Right cardiac atrium (tissue), 5 donors: ENCODE measurements around the gene WNT9B. TPM values are rescaled to one million over a fixed set of nuclear protein-coding genes. Genes with fewer than 3 reads are reported as not detected.
"Not testable (repeated sequence)": the region's sequence is repeated elsewhere in the genome, so short reads cannot be mapped to it uniquely, and the experiment has no call there.

Source experiments
- ATAC-seq, 2 donors: fragments of 200-7000 bp; cut with Tn5 transposase; one replicate each; pipeline versions ENCODE4 v1.8.0 to v1.9.1; 2020; ENCODE audit warnings: moderate library complexity in 2 of 2, mild to moderate bottlenecking in 1 of 2
- DNase-seq, 3 donors: peaks; one replicate each; pipeline ENCODE4 v3.0.0-alpha.2; 2020
- H3K27ac ChIP-seq: one replicate; pipeline ENCODE4 v1.5.1; 2013; ENCODE audit warnings: mild to moderate bottlenecking, low read length, control low read depth, moderate library complexity
- H3K27me3 ChIP-seq: one replicate; pipeline ENCODE4 v1.6.1; 2013; ENCODE audit not compliant: control insufficient read depth, insufficient read depth
- H3K4me1 ChIP-seq: one replicate; pipeline ENCODE4 v1.6.1; 2013; ENCODE audit warnings: low read length; ENCODE audit not compliant: control insufficient read depth, insufficient read depth
- H3K4me3 ChIP-seq: one replicate; pipeline ENCODE4 v1.5.1; 2013; ENCODE audit warnings: low read length, control low read depth
- H3K9me3 ChIP-seq: one replicate; pipeline ENCODE4 v1.6.1; 2013; ENCODE audit warnings: low read length; ENCODE audit not compliant: control insufficient read depth
- WGBS: extraction: QIAGEN DNeasy Blood & Tissue Kit; methylation state at CpG from one replicate; pipeline ENCODE4 v1.1.7; 2013; 5-methylcytosine and 5-hydroxymethylcytosine counted together
- intact Hi-C, 4 donors: fragments of 100-400 bp; cut with DNase I; formaldehyde crosslinking; loops; one replicate each; pipeline versions ENCODE4 v1.11.0 to v1.14.0; 2022 to 2023
- polyA plus RNA-seq: library from polyadenylated mRNA; stranded (reverse); fragments of 200-250 nt; gene quantifications from one replicate; pipeline ENCODE4 v1.2.3, GENCODE V29; 2013
- total RNA-seq, 4 donors: library from RNA; stranded (reverse); fragmentation: NEBNext Ultra II Directional; extraction: Animal tissue kit (Norgen Biotek cat#: 25700); gene quantifications; one replicate each; pipeline ENCODE4 v1.2.1, GENCODE V29; 2021
- donor health status: healthy with polysubstance abuse.
- donor health status: DM: no; HTN: yes; CAD: no.
- donor health status: DM: no; HTN: no; CAD: no.
- donor health status: DM: no; HTN: yes; CAD: no; lungs with severe emphysema.
- donor health status: DM: yes; HTN: yes; CAD: no.

WNT9B gene
- total and polyA plus RNA-seq, 5 donors, result 0.61 to 20.7 (median 3.2) TPM

DNA sequence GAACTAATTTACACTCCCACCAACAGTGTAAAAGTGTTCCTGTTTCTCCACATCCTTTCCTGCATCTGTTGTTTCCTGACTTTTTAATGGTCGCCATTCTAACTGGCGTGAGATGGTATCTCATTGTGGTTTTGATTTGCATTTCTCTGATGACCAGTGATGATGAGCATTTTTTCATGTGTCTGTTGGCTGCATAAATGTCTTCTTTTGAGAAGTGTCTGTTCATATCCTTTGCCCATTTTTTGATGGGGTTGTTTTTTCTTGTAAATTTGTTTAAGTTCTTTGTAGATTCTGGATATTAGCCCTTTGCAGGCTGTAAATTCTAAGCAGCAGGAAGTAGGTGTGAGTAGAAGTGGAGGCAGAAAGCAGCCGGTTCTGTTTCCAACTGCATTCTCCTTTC is 10.8 kb upstream of the WNT9B start:
- intact Hi-C loops, result loop anchor here (5.0 to 10.0 kb wide), 3 partner anchors 102 to 162 kb away; no protein-coding TSS in a partner anchor
- not testable (repeated sequence) for H3K27ac ChIP-seq, H3K9me3 ChIP-seq, DNase-seq, H3K4me1 ChIP-seq, ATAC-seq, H3K4me3 ChIP-seq, H3K27me3 ChIP-seq
- 43% methylated on average over 3 of the region's 3 CpGs for WGBS

DNA sequence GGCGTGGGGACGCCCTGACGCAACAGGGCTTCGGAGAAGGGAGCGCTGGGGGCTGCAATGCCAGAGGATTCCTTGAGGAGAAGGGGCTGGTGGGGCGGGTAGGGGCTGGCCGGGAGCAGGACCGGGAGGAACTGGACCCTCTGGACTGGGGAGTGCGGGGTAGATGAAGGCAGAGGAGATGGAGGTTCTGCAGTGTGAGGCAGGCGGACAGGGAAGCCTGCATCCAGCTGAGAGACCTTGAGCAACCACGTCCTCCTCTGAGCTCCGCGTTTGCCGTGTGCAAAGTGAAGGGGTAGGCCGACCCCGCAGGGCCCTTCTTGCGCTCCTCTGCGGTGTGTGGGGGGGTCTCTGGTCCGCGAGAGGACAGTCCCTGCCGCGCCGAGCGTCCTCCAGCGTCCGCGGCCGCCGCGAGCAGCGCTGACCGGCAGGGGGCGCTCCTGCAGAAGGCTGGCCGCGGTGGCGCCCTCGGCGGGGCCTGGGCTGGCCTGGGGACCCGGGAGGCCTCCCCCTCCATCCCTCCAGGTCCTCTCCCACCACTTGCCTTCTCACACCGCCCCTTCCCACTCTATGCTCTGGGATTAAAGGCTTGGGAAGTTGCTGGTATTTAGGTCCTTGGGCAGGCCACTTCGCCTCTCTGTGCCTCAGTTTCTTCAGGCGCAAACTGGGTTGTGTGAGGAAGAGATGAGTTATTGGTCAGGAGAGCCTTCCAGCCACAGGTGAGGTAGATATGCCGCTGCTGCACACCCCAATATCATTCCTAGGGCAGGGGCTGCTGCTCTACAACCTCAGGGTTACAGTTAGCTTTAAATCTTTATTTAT is 9.6 kb upstream of the WNT9B start:
- DNase-seq (peak in 1 of 3 donors; percentile 62), ATAC-seq (peak; percentile 70 to 88)
- no peak overlapping the region for H3K4me3 ChIP-seq
- no peaks in the 10 kb centered on the region for H3K27me3 ChIP-seq
- 16% methylated on average over 43 of the region's 43 CpGs for WGBS
- no peaks in the 10 kb centered on the region for H3K4me1 ChIP-seq
- no peak overlapping the region for H3K27ac ChIP-seq
- intact Hi-C loops, result loop anchor here (5.0 to 10.0 kb wide), 3 partner anchors 101 to 161 kb away; no protein-coding TSS in a partner anchor
- peaks cover 3% of the 10 kb centered on the region for H3K9me3 ChIP-seq

DNA sequence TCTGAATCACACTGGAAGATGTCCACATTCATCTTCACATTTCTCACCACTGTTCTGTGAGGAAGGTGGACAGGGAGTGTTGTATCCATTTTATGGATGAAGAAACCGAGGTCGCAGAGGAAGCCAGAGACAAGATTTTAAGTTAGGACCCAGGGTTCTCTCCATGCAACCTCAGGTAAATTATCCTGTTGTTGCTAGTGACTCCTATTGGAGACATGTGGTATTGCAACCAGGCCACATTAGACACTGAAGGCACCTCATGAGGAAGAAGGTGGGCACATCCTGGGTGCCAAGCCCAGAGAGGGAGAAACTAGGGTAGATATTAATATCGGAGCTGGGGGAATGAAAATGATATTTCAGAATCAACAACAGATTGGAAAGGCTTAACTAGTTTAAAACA is 8.5 kb upstream of the WNT9B start:
- H3K27me3 ChIP-seq, result no peaks in the 10 kb centered on the region
- ATAC-seq, result no peak
- intact Hi-C loops, result loop anchor here (5.0 to 10.0 kb wide), 3 partner anchors 99 to 159 kb away; no protein-coding TSS in a partner anchor

DNA sequence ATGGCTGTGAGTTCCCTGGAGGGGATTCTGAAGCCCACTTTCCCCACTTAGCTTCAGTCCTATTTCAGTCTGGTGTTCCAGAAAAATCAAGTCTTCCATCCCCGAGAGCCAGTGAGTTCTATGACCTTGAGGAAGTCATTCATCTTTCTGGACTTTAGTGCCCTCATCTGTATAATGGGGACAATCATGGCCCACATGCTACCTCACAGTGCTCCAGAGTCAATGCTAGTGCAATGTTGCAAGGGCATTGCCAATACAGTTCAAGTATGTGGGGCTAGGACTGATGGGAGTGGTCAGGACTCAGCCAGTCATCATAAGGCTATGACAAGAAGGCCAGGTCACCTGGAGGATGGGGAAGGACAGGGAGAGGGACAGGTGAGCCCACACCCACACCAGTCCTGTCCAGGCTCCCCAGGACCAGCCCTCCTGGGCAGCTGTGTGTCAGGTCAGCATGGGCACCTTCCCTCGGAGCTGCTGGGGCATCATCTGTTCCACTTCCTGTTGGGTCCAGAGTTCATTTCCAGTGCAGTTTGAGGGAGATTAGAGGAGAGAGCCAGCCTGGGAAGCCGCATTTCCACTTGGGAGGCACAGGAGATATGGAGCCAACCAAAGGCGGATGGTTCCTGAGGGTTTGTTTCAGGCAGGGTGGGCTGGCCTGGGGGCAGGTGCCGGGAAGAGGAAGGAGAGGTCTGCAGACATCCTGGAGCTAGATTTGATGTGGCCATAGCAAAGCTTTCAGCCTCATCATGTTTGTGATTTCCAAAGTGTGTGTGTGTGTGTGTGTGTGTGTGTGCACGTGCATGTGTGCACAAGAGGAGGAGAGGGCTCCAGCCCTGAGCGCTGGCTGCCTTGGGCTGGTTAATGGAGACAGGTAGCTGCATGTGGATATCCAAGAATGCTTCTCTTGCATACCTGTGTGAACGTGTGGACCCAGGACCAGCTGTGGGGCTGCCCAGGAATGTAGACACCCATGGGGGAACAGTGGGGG is 3.9 kb upstream of the WNT9B start:
- ATAC-seq (no peak), DNase-seq (no peak)
- 48% methylated on average over 8 of the region's 8 CpGs for WGBS
- no peak overlapping the region for H3K27ac ChIP-seq
- H3K9me3 ChIP-seq, result peaks cover 3% of the 10 kb centered on the region
- no peaks in the 10 kb centered on the region for H3K27me3 ChIP-seq
- H3K4me1 ChIP-seq, result no peaks in the 10 kb centered on the region
- no peak overlapping the region for H3K4me3 ChIP-seq
- intact Hi-C loops, result loop anchor here in 1 of 4 donors (10.0 kb wide), 1 partner anchor 97 kb away; no protein-coding TSS in a partner anchor

More for the DNA sequence above, 8.5 kb upstream of the WNT9B start:
- 96% methylated on average over 3 of the region's 3 CpGs for WGBS
- Histone ChIP-seq H3K4me3 (no peak overlapping the region), H3K4me1 (no peaks in the 10 kb centered on the region), H3K9me3 (peaks cover 3% of the 10 kb centered on the region), H3K27ac (no peak overlapping the region)
- no peak for DNase-seq

DNA sequence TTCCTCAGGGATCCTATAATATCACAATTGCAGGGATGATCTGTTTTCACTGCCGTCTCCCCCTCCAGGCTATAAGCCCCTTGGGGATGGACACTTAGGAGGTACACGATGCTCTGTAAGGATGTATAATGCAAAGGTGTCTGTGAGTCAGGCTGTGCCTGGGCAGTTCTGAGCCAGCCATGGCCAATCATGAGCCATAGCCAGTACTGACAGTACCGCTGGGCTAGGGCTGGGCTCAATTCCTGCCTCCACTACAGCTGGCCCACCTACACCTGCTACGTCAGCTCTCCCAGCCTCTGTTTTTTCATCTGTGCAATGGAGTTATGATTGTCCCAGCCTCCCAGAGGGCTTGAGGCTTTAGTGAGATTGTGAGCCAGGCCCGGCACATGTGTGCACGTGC is 2.8 kb upstream of the WNT9B start:
- no peak for ATAC-seq
- intact Hi-C loops, result loop anchor here in 1 of 4 donors (10.0 kb wide), 1 partner anchor 96 kb away; no protein-coding TSS in a partner anchor
- no peak overlapping the region for H3K27ac ChIP-seq
- 72% methylated on average over 6 of the region's 6 CpGs for WGBS
- no peaks in the 10 kb centered on the region for H3K9me3 ChIP-seq
- no peaks in the 10 kb centered on the region for H3K27me3 ChIP-seq
- no peaks in the 10 kb centered on the region for H3K4me1 ChIP-seq
- no peak for DNase-seq
- no peak overlapping the region for H3K4me3 ChIP-seq

DNA sequence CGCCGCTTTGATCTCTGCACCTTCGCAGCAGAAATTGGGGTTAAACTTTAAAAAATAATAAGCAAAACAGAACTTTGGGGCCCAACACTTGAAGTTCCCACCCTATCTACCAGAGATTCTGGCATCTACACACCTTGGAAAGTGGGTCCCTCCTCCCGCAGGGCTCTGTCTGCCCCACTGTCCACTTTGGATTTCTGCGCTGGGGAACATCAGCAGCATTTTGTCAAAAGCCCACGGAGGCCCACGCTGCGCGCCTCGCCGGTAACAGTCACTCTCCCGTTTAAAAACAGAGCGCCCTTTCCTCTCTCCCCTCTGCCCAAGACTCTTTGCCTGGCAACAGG is 725 bp upstream of the WNT9B start:
- DNase-seq, result no peak
- no peak overlapping the region for H3K27ac ChIP-seq
- intact Hi-C loops, result loop anchor here in 1 of 4 donors (5.0 kb wide), 1 partner anchor 67 kb away; no protein-coding TSS in a partner anchor
- H3K4me1 ChIP-seq, result no peaks in the 10 kb centered on the region
- WGBS, result 38% methylated on average over 13 of the region's 13 CpGs
- no peaks in the 10 kb centered on the region for H3K27me3 ChIP-seq
- ATAC-seq, result no peak
- H3K9me3 ChIP-seq, result no peaks in the 10 kb centered on the region
- no peak overlapping the region for H3K4me3 ChIP-seq

DNA sequence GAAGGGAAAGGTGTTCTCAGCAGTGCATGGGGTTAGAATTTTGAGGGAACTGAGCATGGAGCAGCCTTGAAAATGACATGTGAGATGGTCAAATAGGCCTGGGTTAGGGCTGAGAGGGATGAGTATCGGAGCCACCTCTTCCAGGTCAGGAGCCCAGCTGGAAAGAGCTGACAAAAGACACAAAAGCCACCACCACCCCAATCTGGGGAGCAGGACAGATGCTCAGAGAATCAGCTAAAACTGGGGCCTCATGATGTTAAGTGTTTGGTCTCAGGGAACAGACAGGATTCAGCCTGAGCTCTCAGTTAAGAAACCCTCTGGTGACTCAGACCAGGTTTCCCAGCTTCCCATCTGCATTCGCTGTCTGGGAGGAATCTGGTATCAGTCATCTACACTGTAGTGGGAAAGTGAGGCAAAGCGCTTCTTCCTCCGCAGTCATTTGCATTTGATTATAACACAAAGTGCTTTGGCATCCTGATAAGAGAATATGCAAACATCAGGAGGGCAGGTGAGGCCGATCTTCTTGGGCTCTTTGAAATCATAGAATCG is 2.6 kb downstream of the WNT9B start:
- intact Hi-C loops, result loop anchor here in 1 of 4 donors (5.0 kb wide), 1 partner anchor 63 kb away; no protein-coding TSS in a partner anchor
- H3K4me1 ChIP-seq, result no peaks in the 10 kb centered on the region
- H3K27me3 ChIP-seq, result no peaks in the 10 kb centered on the region
- DNase-seq, result no peak
- no peak overlapping the region for H3K27ac ChIP-seq
- no peak overlapping the region for H3K4me3 ChIP-seq
- ATAC-seq, result no peak
- WGBS, result 75% methylated on average over 6 of the region's 6 CpGs
- no peaks in the 10 kb centered on the region for H3K9me3 ChIP-seq

DNA sequence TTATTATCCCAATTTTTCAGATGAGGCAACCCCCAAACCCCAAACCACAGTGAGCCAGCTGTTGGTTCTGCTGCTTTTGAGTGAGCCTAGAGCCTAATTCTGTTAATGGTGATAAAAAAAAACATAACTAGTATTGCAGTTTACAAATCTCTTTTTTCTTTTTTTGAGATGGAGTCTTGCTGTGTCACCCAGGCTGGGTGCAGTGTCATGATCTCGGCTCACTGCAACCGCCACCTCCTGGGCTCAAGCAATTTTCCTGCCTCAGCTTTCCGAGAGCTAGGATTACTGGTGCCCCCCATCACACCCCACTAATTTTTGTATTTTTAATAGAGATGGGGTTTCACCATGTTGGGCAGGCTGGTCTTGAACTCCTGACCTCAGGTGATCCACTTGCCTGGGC is 3.1 kb downstream of the WNT9B start:
- no peaks in the 10 kb centered on the region for H3K27me3 ChIP-seq
- no peak for DNase-seq
- H3K9me3 ChIP-seq, result no peaks in the 10 kb centered on the region
- H3K4me3 ChIP-seq, result no peak overlapping the region
- intact Hi-C loops, result loop anchor here in 1 of 4 donors (5.0 kb wide), 1 partner anchor 63 kb away; no protein-coding TSS in a partner anchor
- no peaks in the 10 kb centered on the region for H3K4me1 ChIP-seq
- ATAC-seq, result no peak
- no peak overlapping the region for H3K27ac ChIP-seq
- 91% methylated on average over 3 of the region's 3 CpGs for WGBS

DNA sequence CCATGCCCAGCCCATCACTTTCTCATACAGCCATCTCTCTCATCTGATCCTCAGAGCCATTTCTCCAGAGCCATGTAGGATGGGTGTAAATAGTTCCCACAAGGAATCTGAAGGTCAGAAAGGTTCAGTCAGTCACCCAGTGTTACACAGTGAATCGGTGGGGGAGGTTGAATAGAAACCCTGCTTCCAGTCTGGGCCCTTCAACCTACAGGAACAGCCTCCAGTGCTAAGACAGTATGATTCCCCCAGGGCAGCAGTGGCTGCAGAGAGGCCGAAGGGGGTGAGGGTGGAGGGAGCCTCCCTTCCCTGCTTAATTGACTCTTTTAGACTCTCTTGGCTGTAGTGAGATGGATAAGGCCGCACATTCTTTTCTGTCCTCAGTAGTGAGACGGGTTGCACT is 3.6 kb downstream of the WNT9B start:
- H3K27ac ChIP-seq, result no peak overlapping the region
- no peaks in the 10 kb centered on the region for H3K27me3 ChIP-seq
- no peak overlapping the region for H3K4me3 ChIP-seq
- WGBS, result 67% methylated on average over 4 of the region's 4 CpGs
- H3K4me1 ChIP-seq, result no peaks in the 10 kb centered on the region
- intact Hi-C loops, result loop anchor here in 1 of 4 donors (5.0 kb wide), 1 partner anchor 62 kb away; no protein-coding TSS in a partner anchor
- no peak for DNase-seq
- ATAC-seq, result no peak
- H3K9me3 ChIP-seq, result no peaks in the 10 kb centered on the region

DNA sequence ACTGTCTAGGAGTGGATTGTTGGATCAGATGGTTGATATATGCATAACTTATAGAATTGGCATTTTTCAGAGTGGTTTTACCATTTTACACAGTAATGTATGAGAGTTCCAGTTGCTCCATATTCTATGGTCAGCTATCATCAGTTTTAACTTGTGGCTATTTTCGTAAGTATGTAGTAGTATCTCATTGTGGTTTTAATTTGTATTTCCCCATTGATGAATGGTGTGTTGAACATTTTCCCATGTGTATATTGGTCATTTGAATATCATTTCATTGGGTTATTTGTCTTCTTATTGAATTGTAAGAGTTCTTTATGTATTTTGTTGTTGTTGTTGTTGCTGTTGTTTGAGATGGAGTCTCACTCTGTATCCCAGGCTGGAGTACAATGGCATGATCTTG is 6.2 kb downstream of the WNT9B start:
- intact Hi-C loops, result no loop called here
- no peaks in the 10 kb centered on the region for H3K4me1 ChIP-seq
- H3K27ac ChIP-seq, result no peak overlapping the region
- WGBS, result 94% methylated on average over 1 of the region's 1 CpG
- H3K27me3 ChIP-seq, result no peaks in the 10 kb centered on the region
- H3K4me3 ChIP-seq, result no peak overlapping the region
- no peaks in the 10 kb centered on the region for H3K9me3 ChIP-seq
- DNase-seq, result no peak
- ATAC-seq, result no peak
